Karpas-422 (cell line): ENCODE results near the gene FPR2. TPM values are rescaled to one million over a fixed set of nuclear protein-coding genes. Genes with fewer than 3 reads are reported as not detected.
A peak's percentile ranks its signal among the peaks of the same experiment; 100 is the strongest.
"Not testable (repeated sequence)": the region's sequence is repeated elsewhere in the genome, so short reads cannot be mapped to it uniquely, and the experiment has no call there.

Experiments used
- DNase-seq: peaks from one replicate; pipeline ENCODE4 v3.0.0-alpha.2; 2015
- H2AFZ ChIP-seq: fragments of 200-600 bp; sonication (generic); 2 replicates; pipeline ENCODE4 v1.6.1; 2014; ENCODE audit warnings: antibody characterized with exemption, low read length, mixed read lengths
- H3K27ac ChIP-seq: fragments of 200-600 bp; sonication (generic); 2 replicates; pipeline ENCODE4 v1.5.1; 2014; ENCODE audit warnings: mild to moderate bottlenecking, low read length, moderate library complexity
- H3K27me3 ChIP-seq: fragments of 200-600 bp; sonication (generic); 2 replicates; pipeline ENCODE4 v1.6.1; 2014; ENCODE audit warnings: low read length, mixed read lengths
- H3K36me3 ChIP-seq: fragments of 200-600 bp; sonication (generic); 2 replicates; pipeline ENCODE4 v1.6.1; 2014; ENCODE audit warnings: low read length, mixed read lengths; ENCODE audit not compliant: insufficient read depth
- H3K4me1 ChIP-seq: fragments of 200-600 bp; sonication (generic); 2 replicates; pipeline ENCODE4 v1.6.1; 2014; ENCODE audit warnings: mild to moderate bottlenecking, low read length, mixed read lengths
- H3K4me2 ChIP-seq: fragments of 200-600 bp; sonication (generic); 2 replicates; pipeline ENCODE4 v1.6.1; 2014; ENCODE audit warnings: low read length, low read depth, mild to moderate bottlenecking; ENCODE audit not compliant: poor library complexity, severe bottlenecking
- H3K4me3 ChIP-seq: fragments of 200-600 bp; sonication (generic); 2 replicates; pipeline ENCODE4 v1.5.1; 2014; ENCODE audit warnings: mild to moderate bottlenecking, antibody characterized with exemption, low read length, mixed read lengths
- H3K79me2 ChIP-seq: fragments of 200-600 bp; sonication (generic); 2 replicates; pipeline ENCODE4 v1.6.1; 2014; ENCODE audit warnings: mild to moderate bottlenecking, low read length, mixed read lengths
- H3K9ac ChIP-seq: fragments of 200-600 bp; sonication (generic); 2 replicates; pipeline ENCODE4 v1.6.0; 2014; ENCODE audit warnings: low read length
- H3K9me2 ChIP-seq: fragments of 200-600 bp; sonication (generic), shearing (Covaris generic); replicated peaks from 2 replicates; pipeline ENCODE4 v1.6.0; 2014; ENCODE audit warnings: mild to moderate bottlenecking, low read length, moderate library complexity; ENCODE audit not compliant: insufficient read depth
- H3K9me3 ChIP-seq: fragments of 300-700, 200-600 bp; sonication (generic); 2 replicates; pipeline ENCODE4 v1.6.1; 2014; ENCODE audit warnings: low read length, mixed read lengths
- H4K20me1 ChIP-seq: fragments of 200-600 bp; sonication (generic); 2 replicates; pipeline ENCODE4 v1.6.1; 2014; ENCODE audit warnings: mild to moderate bottlenecking, antibody characterized with exemption, low read length, low read depth; ENCODE audit not compliant: insufficient read depth
- total RNA-seq: library from RNA; depleted of rRNA; stranded (reverse); fragments of >200 nt; shearing (Covaris generic); gene quantifications from 2 replicates; pipeline ENCODE4 v1.2.3, GENCODE V29; 2014; ENCODE audit warnings: low replicate concordance

Gene FPR2
- total RNA-seq, 1 experiment from 2014 or later, result 7.9 TPM

DNA sequence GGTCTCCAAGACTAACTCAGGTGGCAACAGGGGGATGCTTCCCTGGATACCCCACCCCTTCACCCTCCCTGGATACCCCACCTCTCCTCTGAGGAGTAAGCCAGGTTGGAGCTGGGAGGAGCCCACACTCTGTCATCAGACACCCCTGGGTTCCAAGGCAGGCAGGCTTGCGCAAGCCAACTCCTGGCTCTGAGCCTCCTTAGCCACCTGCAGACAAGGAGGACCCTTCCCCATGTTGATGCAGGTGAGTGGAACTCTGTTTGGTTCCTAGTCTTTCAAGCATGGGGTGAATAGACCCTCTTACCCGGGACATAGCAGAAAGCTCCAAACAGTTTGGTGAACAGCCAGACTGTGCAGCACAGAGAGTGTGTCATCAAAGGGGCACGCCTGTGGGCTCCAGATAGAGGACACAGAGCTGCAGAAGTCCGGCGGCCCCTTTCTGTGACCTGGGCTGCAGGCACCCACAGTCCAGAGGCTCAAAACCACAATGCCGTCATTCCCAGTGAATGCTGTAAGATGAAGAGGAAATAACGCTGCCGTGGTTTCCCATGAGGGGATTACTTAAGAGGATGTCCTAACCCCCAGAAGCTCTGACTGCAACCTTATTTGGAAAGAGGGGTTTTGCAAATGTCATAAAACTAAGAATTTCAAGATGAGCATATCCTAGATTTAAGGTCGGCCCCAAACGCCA is 25.1 kb upstream of the FPR2 start:
- no peak overlapping the region for H3K4me2 ChIP-seq
- H3K4me3 ChIP-seq, result no peak overlapping the region
- no peaks in the 10 kb centered on the region for H3K9me2 ChIP-seq
- no peak overlapping the region for H3K9ac ChIP-seq
- no peak overlapping the region for H3K27ac ChIP-seq
- no peaks in the 10 kb centered on the region for H3K27me3 ChIP-seq
- H3K4me1 ChIP-seq, result peaks cover 25% of the 10 kb centered on the region
- no peaks in the 10 kb centered on the region for H3K36me3 ChIP-seq
- H3K79me2 ChIP-seq, result no peaks in the 10 kb centered on the region
- no peak for DNase-seq
- no peaks in the 10 kb centered on the region for H4K20me1 ChIP-seq
- no peak overlapping the region for H2AFZ ChIP-seq
- H3K9me3 ChIP-seq, result no peaks in the 10 kb centered on the region

DNA sequence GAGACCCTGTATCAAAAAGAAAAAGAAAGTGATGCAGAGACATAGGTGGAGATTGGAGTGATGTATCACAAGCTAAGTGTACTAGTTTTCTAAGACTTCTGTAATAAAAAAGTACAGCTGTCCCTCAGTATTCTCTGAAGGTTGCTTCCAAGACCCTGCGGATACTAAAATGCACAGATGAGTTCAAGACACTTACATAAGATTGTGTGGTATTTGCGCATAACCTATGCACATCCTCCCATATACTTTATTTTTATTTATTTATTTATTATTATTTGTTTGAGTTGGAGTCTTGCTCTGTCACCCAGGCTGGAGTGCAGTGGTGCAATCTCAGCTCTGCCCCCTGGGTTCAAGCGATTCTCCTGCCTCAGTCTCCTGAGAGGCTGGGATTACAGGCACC is 23.6 kb upstream of the FPR2 start:
- no peak overlapping the region for H3K4me2 ChIP-seq
- H3K4me1 ChIP-seq, result peaks cover 25% of the 10 kb centered on the region
- no peak for DNase-seq
- H3K79me2 ChIP-seq, result no peaks in the 10 kb centered on the region
- H3K9me2 ChIP-seq, result no peaks in the 10 kb centered on the region
- H3K27me3 ChIP-seq, result no peaks in the 10 kb centered on the region
- no peaks in the 10 kb centered on the region for H3K36me3 ChIP-seq
- no peaks in the 10 kb centered on the region for H4K20me1 ChIP-seq
- H3K4me3 ChIP-seq, result no peak overlapping the region
- no peak overlapping the region for H3K9ac ChIP-seq
- no peak overlapping the region for H2AFZ ChIP-seq
- H3K9me3 ChIP-seq, result no peaks in the 10 kb centered on the region
- H3K27ac ChIP-seq, result no peak overlapping the region

DNA sequence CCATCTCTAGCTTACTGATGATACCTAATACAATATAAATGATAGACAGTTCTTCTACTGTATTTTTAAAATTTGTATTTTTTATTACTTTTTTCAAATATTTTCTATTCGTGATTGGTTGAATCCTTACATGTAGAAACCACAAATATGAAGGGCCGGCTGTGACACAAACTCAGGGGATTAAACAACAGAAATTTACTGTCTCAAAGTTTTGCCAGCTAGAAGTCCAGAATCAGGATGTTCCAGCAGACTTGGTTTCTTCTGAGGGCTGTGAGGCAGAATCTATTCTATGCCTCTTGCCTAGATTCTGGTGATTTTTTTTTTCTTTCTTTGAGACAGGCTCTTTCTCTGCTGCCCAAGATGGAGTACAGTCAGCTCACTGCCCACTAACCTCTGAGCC is 23.1 kb upstream of the FPR2 start:
- Histone ChIP-seq H3K79me2 (no peaks in the 10 kb centered on the region), H3K27me3 (no peaks in the 10 kb centered on the region), H3K9me3 (no peaks in the 10 kb centered on the region), H2AFZ (no peak overlapping the region), H3K9me2 (no peaks in the 10 kb centered on the region), H3K36me3 (no peaks in the 10 kb centered on the region), H3K4me1 (peaks cover 25% of the 10 kb centered on the region), H3K4me2 (no peak overlapping the region), H3K27ac (no peak overlapping the region), H3K9ac (no peak overlapping the region), H3K4me3 (no peak overlapping the region), H4K20me1 (no peaks in the 10 kb centered on the region)
- no peak for DNase-seq

DNA sequence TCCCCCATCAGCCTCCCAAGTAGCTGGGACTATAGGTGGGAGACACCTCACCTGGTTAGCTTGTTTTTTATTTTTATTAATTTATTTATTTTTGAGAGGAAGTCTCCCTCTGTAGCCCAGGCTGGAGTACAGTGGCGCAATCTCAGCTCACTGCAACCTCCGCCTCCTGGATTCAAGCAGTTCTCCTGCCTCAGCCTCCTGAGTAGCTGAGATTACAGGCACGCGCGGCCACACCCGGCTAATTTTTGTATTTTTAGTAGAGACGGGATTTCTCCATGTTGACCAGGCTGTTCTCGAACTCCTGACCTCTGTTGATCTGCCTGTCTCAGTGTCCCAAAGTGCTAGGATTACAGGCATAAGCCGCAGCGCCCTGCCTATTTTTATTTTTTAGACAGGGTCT is 22.5 kb upstream of the FPR2 start:
- H4K20me1 ChIP-seq, result not testable (repeated sequence)

DNA sequence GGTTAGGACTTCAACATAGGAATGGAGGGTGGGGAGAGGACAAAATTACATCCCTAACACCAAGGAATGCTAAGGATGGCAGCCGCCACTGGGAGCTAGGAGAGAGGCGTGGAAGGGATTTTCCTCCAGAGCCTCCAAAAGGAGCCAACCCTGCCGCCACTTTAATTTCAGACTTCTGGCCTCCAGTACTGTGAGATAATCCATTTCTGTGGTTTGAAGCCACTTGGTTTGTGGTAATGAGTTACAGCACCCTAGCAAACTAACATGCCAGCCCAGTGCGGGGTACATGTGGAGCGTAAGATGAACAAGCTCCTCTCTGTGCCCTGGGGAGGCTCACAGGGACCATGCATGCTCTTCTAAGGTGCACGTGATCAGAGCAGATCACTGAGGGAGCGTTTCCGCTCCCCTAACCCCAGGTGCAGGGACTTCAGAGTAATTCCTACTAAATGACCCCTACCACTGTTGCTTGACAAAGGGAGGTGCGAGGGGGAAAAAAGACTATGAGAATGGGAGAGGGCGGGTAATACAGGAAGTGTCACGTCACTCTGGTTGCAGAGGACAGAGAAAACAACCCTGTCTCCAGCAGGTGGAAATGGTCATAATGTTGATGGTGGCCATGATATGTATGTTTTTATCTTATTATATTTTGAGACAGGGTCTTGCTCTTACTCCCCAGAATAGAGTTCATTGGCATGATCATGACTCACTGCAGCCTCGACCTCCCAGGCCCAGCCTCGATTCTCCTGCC is 21.3 kb upstream of the FPR2 start:
- Histone ChIP-seq H3K4me1 (peaks cover 25% of the 10 kb centered on the region), H3K9ac (no peak overlapping the region), H3K9me2 (no peaks in the 10 kb centered on the region), H2AFZ (peak overlapping the region; percentile 62; the same call in 1 of the 2 replicates), H3K27me3 (no peaks in the 10 kb centered on the region), H3K4me2 (peak overlapping the region; percentile 14), H3K9me3 (no peaks in the 10 kb centered on the region), H3K27ac (no peak overlapping the region), H3K79me2 (no peaks in the 10 kb centered on the region), H3K36me3 (no peaks in the 10 kb centered on the region), H3K4me3 (no peak overlapping the region), H4K20me1 (no peaks in the 10 kb centered on the region)
- DNase-seq, result peak; percentile 52

More for the DNA sequence above, 22.5 kb upstream of the FPR2 start:
- H3K4me1 ChIP-seq, result peaks cover 25% of the 10 kb centered on the region
- not testable (repeated sequence) for H2AFZ ChIP-seq, H3K79me2 ChIP-seq, H3K4me3 ChIP-seq, H3K9me2 ChIP-seq, H3K4me2 ChIP-seq, H3K9me3 ChIP-seq, DNase-seq, H3K36me3 ChIP-seq, H3K27me3 ChIP-seq, H3K9ac ChIP-seq, H3K27ac ChIP-seq

DNA sequence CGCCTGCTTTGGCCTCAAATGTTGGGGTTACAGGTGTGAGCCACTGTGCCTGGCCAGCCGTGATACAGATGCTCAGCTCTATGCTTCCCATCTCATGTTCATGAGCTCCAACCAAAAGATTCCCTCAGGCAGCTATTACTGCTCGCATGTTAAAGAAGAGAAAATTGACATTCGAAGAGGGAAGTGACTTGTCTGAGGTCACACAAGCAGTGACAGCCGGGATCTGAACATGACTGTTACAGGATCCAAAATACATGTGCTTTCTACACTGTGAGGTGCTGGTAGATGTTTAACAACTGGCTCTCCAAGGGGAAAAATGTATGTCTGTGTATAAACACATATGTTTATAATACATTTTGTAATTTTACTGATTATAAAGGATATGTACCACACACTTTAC is 20.6 kb upstream of the FPR2 start:
- Histone ChIP-seq H3K9me2 (no peaks in the 10 kb centered on the region), H3K9me3 (no peaks in the 10 kb centered on the region), H3K4me3 (no peak overlapping the region), H3K4me2 (no peak overlapping the region), H4K20me1 (no peaks in the 10 kb centered on the region), H3K79me2 (no peaks in the 10 kb centered on the region), H3K9ac (no peak overlapping the region), H3K4me1 (peaks cover 25% of the 10 kb centered on the region), H3K36me3 (no peaks in the 10 kb centered on the region), H3K27ac (no peak overlapping the region), H2AFZ (no peak overlapping the region), H3K27me3 (no peaks in the 10 kb centered on the region)
- no peak for DNase-seq

DNA sequence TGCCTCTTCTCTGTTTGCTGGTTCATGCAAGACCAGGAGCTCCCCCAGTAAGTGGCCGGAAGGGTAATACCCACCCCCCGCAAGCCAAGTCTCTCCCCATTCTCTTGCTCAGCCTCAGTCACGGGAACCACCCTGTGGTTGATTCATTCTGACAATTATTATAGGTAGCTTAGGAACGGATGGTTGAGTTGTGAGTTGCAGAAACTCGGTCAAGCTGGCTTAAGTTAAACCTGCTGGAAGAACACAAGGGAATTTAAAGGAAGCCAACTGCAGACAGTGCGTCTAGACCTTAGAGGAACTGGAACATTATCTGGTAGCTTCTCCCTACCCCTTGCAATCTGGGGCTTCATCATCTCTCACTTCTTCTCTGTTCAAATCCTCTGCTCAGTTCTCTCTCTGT is 18.2 kb upstream of the FPR2 start:
- Histone ChIP-seq H3K79me2 (no peaks in the 10 kb centered on the region), H3K9ac (no peak overlapping the region), H2AFZ (no peak overlapping the region), H3K27ac (no peak overlapping the region), H3K27me3 (no peaks in the 10 kb centered on the region), H3K4me1 (peaks cover 14% of the 10 kb centered on the region), H3K36me3 (no peaks in the 10 kb centered on the region), H4K20me1 (no peaks in the 10 kb centered on the region), H3K9me3 (no peaks in the 10 kb centered on the region), H3K4me2 (no peak overlapping the region), H3K9me2 (no peaks in the 10 kb centered on the region), H3K4me3 (no peak overlapping the region)
- no peak for DNase-seq

DNA sequence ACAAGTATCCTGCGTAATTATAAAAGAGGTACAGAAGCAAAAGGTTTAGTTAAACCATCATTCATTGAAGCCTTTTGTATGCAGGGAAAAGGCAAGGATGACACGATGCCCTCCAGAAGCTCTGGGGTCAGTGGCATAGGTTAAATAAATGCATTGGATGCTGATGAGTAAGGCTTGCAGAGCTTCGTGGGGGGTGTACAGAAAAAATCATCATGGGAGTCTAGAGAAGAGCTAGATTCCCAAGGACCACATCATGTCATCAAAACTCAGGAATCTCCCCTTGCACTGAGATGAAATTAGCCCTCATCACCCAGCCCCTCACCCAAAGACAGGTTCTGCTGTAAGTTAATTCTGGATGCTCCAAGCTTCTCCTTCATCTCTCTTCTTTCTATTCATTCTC is 17.6 kb upstream of the FPR2 start:
- no peak overlapping the region for H3K4me3 ChIP-seq

More for the DNA sequence above, 17.6 kb upstream of the FPR2 start:
- no peaks in the 10 kb centered on the region for H4K20me1 ChIP-seq
- no peaks in the 10 kb centered on the region for H3K9me2 ChIP-seq
- no peaks in the 10 kb centered on the region for H3K36me3 ChIP-seq
- no peak overlapping the region for H3K9ac ChIP-seq
- H3K79me2 ChIP-seq, result no peaks in the 10 kb centered on the region
- H3K9me3 ChIP-seq, result no peaks in the 10 kb centered on the region
- no peak overlapping the region for H2AFZ ChIP-seq
- DNase-seq, result no peak
- no peaks in the 10 kb centered on the region for H3K27me3 ChIP-seq
- peaks cover 14% of the 10 kb centered on the region for H3K4me1 ChIP-seq
- H3K4me2 ChIP-seq, result no peak overlapping the region
- no peak overlapping the region for H3K27ac ChIP-seq
